ENCODE measurements around the gene MBD3L2.
"Not testable (repeated sequence)": the region's sequence is repeated elsewhere in the genome, so short reads cannot be mapped to it uniquely, and the experiment has no call there.

MBD3L2 gene

GRCh38 chr19:7049021-7049420 lies at the start of gene MBD3L2:
Gene MBD3L2 (plus strand): TSS chr19:7049321. CDS start chr19:7049374, 53 bp downstream.
- not testable (repeated sequence) for DNase-seq

- no peak for DNase-seq
Measured at GRCh38 chr19:6999933-7000332, 49.2 kb upstream of the MBD3L2 start.

- DNase-seq, result no peak
Measured at GRCh38 chr19:7000333-7000732, 48.8 kb upstream of the MBD3L2 start.

- no peak for DNase-seq
Measured at GRCh38 chr19:7000816-7001215, 48.3 kb upstream of the MBD3L2 start.

GRCh38 chr19:7004313-7004931 lies 44.7 kb upstream of the MBD3L2 start:
- DNase-seq, result no peak

GRCh38 chr19:7006135-7006704 lies 42.9 kb upstream of the MBD3L2 start:
- no peak for DNase-seq

- peak in 1 of 2 donors; percentile 22 for DNase-seq
Measured at GRCh38 chr19:7007859-7008258, 41.3 kb upstream of the MBD3L2 start.

- no peak for DNase-seq
Measured at GRCh38 chr19:7010722-7011593, 38.2 kb upstream of the MBD3L2 start.

GRCh38 chr19:7013678-7014077 lies 35.4 kb upstream of the MBD3L2 start:
- DNase-seq, result peak in 1 of 2 donors; percentile 17

- no peak for DNase-seq
Measured at GRCh38 chr19:7018828-7019227, 30.3 kb upstream of the MBD3L2 start.

- DNase-seq, result not testable (repeated sequence)
Measured at GRCh38 chr19:7021331-7021730, 27.8 kb upstream of the MBD3L2 start, which contains the start of gene MBD3L2B. Gene MBD3L2B (minus strand): TSS chr19:7021431. CDS start chr19:7021397, 34 bp downstream.

- DNase-seq, result not testable (repeated sequence)
Measured at GRCh38 chr19:7028790-7029189, 20.3 kb upstream of the MBD3L2 start.

GRCh38 chr19:7030278-7030677 lies 18.8 kb upstream of the MBD3L2 start, which contains the start of gene MBD3L5:
Gene MBD3L5 (plus strand): TSS chr19:7030578. CDS start chr19:7030612, 34 bp downstream.
- not testable (repeated sequence) for DNase-seq

- not testable (repeated sequence) for DNase-seq
Measured at GRCh38 chr19:7040079-7040478, 9.0 kb upstream of the MBD3L2 start, which contains the start of gene MBD3L4. Gene MBD3L4 (minus strand): TSS chr19:7040179. CDS start chr19:7040144, 35 bp downstream.

- not testable (repeated sequence) for DNase-seq
Measured at GRCh38 chr19:7041563-7041962, 7.6 kb upstream of the MBD3L2 start.

GRCh38 chr19:7051421-7051820 lies 2.3 kb downstream of the MBD3L2 start:
- not testable (repeated sequence) for DNase-seq

- not testable (repeated sequence) for DNase-seq
Measured at GRCh38 chr19:7052896-7053295, 3.8 kb downstream of the MBD3L2 start.

GRCh38 chr19:7054635-7055368 lies 5.7 kb downstream of the MBD3L2 start:
- not testable (repeated sequence) for DNase-seq

GRCh38 chr19:7055679-7056078 lies 6.6 kb downstream of the MBD3L2 start:
- DNase-seq, result not testable (repeated sequence)

- not testable (repeated sequence) for DNase-seq
Measured at GRCh38 chr19:7056371-7056770, 7.2 kb downstream of the MBD3L2 start.

- DNase-seq, result not testable (repeated sequence)
Measured at GRCh38 chr19:7058576-7058975, 9.5 kb downstream of the MBD3L2 start, which contains the start of gene MBD3L3. Gene MBD3L3 (minus strand): TSS chr19:7058676. CDS start chr19:7058605, 71 bp downstream.

- not testable (repeated sequence) for DNase-seq
Measured at GRCh38 chr19:7059977-7060376, 10.9 kb downstream of the MBD3L2 start.

All from bone marrow (tissue), 2 donors.